Measurements from ENCODE around the gene CELA2B. TPM values are rescaled to one million over a fixed set of nuclear protein-coding genes. Genes with fewer than 3 reads are reported as not detected.

CELA2B gene
- total and polyA plus RNA-seq, 2 experiments from 2014 or later = 0.26 TPM; not detected in 1

- Histone ChIP-seq H3K9me3 (ENCODE audit: low read depth) (no peaks in the 10 kb centered on the region), H3K4me3 (no peak overlapping the region), H3K4me1 (ENCODE audit: low read depth) (peaks cover under 1% of the 10 kb centered on the region), H3K27me3 (no peaks in the 10 kb centered on the region), H3K27ac (no peak overlapping the region), H3K36me3 (no peaks in the 10 kb centered on the region)
- peak in 1 of 2 donors; percentile 21 for DNase-seq (ENCODE audit: low read depth in 1 of 2, low spot score in 1 of 2)
- TF ChIP-seq, protein P1, sequence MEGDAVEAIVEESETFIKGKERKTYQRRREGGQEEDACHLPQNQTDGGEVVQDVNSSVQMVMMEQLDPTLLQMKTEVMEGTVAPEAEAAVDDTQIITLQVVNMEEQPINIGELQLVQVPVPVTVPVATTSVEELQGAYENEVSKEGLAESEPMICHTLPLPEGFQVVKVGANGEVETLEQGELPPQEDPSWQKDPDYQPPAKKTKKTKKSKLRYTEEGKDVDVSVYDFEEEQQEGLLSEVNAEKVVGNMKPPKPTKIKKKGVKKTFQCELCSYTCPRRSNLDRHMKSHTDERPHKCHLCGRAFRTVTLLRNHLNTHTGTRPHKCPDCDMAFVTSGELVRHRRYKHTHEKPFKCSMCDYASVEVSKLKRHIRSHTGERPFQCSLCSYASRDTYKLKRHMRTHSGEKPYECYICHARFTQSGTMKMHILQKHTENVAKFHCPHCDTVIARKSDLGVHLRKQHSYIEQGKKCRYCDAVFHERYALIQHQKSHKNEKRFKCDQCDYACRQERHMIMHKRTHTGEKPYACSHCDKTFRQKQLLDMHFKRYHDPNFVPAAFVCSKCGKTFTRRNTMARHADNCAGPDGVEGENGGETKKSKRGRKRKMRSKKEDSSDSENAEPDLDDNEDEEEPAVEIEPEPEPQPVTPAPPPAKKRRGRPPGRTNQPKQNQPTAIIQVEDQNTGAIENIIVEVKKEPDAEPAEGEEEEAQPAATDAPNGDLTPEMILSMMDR (IDR thresholded peaks at IDR 0.05; ENCODE audit: low read depth, low read length) = no peak
These were observed 22.9 kb upstream of the CELA2B start for GRCh38 chr1:15452866-15453571.

DNA sequence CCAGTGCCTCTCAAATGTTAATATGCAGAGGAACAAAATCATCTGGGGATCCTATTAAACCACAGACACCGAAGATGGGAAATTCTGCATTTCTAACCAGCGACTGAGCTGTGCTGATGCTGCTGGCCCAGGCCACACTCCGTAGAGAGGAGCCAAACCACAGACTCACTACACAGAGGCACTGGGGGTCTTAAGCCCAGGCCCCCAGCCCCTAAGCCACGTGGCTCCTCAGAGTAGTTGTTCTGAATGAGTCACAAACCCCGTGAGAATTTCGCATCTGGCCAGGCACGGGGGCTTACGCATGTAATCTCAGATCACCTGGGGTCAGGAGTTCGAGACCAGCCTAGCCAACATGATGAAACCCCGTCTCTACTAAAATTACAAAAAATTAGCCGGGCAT is 22.2 kb upstream of the CELA2B start:
- no peak for DNase-seq (ENCODE audit: low read depth in 1 of 2, low spot score in 1 of 2)
- TF ChIP-seq, protein P1 (IDR thresholded peaks at IDR 0.05; ENCODE audit: low read depth, low read length) = no peak
- no peaks in the 10 kb centered on the region for H3K27me3 ChIP-seq

GRCh38 chr1:15454256-15454655 is 21.6 kb upstream of the CELA2B start:
- TF ChIP-seq, protein P1 (IDR thresholded peaks at IDR 0.05; ENCODE audit: low read depth, low read length) = no peak
- Histone ChIP-seq H3K27me3 (no peaks in the 10 kb centered on the region), H3K9me3 (ENCODE audit: low read depth) (no peaks in the 10 kb centered on the region), H3K36me3 (no peaks in the 10 kb centered on the region), H3K4me1 (ENCODE audit: low read depth) (peaks cover 6% of the 10 kb centered on the region), H3K4me3 (no peak overlapping the region), H3K27ac (no peak overlapping the region)
- DNase-seq (ENCODE audit: low read depth in 1 of 2, low spot score in 1 of 2) = peak in 1 of 2 donors; percentile 65

More for the DNA sequence above, 22.2 kb upstream of the CELA2B start:
- Histone ChIP-seq H3K4me3 (no peak overlapping the region), H3K27ac (no peak overlapping the region), H3K36me3 (no peaks in the 10 kb centered on the region), H3K9me3 (ENCODE audit: low read depth) (no peaks in the 10 kb centered on the region), H3K4me1 (ENCODE audit: low read depth) (peaks cover 6% of the 10 kb centered on the region)

DNA sequence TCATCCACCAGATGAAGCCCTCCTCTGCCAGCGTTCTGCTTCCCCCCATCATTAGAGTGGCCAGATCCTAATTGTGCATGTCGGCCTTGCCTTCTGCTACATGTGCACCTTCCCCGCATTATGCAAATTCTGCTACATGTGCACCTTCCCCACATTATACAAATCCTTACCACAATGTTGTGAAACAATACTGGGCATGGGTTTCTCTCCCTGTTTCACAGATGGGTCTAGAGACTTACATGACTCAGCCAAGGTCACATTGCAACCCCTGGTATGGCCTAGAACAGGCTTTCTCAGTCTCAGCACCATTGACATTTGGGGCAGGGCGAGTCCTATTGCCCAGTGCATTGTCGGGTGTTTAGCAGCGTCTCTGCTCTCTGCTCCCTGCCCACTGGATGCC is 20.4 kb upstream of the CELA2B start:
- peak in 1 of 2 donors; percentile 60 for DNase-seq (ENCODE audit: low read depth in 1 of 2, low spot score in 1 of 2)
- Histone ChIP-seq H3K9me3 (ENCODE audit: low read depth) (no peaks in the 10 kb centered on the region), H3K27ac (no peak overlapping the region), H3K36me3 (no peaks in the 10 kb centered on the region), H3K27me3 (no peaks in the 10 kb centered on the region), H3K4me3 (no peak overlapping the region), H3K4me1 (ENCODE audit: low read depth) (peaks cover 9% of the 10 kb centered on the region)
- TF ChIP-seq, protein P1 (IDR thresholded peaks at IDR 0.05; ENCODE audit: low read depth, low read length) = no peak

DNA sequence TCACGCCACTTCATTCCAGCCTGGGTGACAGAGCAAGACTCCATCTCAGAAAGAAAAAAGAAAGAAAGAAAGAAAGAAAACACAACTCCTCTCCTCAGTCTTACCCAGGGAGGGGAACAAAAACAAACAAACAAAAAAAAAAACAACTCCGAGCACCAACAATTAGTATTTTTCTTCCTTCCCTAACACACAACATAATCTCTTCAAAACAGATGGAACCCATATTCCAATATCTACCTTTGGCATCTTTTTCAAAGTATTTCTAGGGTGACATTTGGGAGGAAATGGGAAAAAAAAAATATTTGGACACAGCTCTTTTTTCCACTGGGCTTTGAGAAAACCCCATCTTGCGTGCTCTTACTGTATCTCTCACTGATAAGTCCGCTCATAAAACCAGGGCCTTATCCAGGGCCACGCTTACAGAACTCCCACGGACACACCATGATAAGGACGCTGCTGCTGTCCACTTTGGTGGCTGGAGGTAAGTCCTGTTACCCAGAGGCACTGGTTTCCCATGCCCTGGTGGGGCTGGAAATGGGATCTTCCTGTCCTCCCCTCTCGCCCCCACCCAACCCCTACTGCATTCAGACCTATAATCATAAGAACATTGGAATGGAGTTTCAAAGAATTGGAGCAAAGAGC is 19.5 kb upstream of the CELA2B start, which contains the start of gene CELA2A:
CELA2A (plus strand) TSS at position 420 of the 642 bp plus-strand sequence; CDS start at position 442, 22 bp downstream.
- no peak for DNase-seq (ENCODE audit: low read depth in 1 of 2, low spot score in 1 of 2)
- H3K4me1 ChIP-seq (ENCODE audit: low read depth) = peaks cover 9% of the 10 kb centered on the region
- H3K9me3 ChIP-seq (ENCODE audit: low read depth) = no peaks in the 10 kb centered on the region
- no peaks in the 10 kb centered on the region for H3K36me3 ChIP-seq
- no peak within 1 kb of the TSS for H3K4me3 ChIP-seq
- TF ChIP-seq, protein P1 (IDR thresholded peaks at IDR 0.05; ENCODE audit: low read depth, low read length) = no peak
- H3K27me3 ChIP-seq = no peaks in the 10 kb centered on the region
- H3K27ac ChIP-seq = no peak within 1 kb of the TSS

Data from cardiac muscle cell (in vitro differentiated cells and primary cell).